HG03060 (cell line): ENCODE measurements around the gene RPL41.
"Not testable (repeated sequence)": the region's sequence is repeated elsewhere in the genome, so short reads cannot be mapped to it uniquely, and the experiment has no call there.

Experiments
- ATAC-seq: cut with Tn5 transposase; IDR thresholded peaks from one replicate; pipeline ENCODE4 v1.9.1; 2021; ENCODE audit warnings: low read depth, moderate number of reproducible peaks; ENCODE audit not compliant: unreplicated experiment

Gene RPL41

DNA sequence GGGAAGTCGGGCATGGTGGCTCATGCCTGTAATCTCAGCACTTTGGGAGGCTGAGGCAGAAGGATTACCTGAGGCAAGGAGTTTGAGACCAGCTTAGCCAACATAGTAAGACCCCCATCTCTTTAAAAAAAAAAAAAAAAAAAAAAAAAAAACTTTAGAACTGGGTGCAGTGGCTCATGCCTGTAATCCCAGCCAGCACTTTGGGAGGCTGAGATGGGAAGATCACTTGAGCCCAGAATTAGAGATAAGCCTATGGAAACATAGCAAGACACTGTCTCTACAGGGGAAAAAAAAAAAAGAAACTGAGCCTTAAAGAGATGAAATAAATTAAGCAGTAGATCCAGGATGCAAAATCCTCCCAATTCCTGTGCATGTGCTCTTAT is 13.8 kb upstream of the RPL41 start:
- no peak for ATAC-seq

DNA sequence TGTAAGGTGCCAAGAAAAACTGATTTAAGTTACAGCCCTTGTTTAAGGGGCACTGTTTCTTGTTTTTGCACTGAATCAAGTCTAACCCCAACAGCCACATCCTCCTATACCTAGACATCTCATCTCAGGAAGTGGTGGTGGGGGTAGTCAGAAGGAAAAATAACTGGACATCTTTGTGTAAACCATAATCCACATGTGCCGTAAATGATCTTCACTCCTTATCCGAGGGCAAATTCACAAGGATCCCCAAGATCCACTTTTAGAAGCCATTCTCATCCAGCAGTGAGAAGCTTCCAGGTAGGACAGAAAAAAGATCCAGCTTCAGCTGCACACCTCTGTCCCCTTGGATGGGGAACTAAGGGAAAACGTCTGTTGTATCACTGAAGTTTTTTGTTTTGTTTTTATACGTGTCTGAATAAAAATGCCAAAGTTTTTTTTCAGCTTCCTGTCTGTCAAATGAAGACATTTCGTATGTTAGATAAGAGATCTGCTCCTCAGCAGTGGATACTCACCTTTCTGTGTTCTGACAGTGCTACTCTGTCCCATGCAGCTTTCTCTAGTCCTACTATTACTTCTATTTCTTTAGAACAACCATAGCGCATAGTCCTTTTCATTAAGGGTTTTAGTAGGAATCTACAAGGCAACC is 13.2 kb upstream of the RPL41 start:
- no peak for ATAC-seq

DNA sequence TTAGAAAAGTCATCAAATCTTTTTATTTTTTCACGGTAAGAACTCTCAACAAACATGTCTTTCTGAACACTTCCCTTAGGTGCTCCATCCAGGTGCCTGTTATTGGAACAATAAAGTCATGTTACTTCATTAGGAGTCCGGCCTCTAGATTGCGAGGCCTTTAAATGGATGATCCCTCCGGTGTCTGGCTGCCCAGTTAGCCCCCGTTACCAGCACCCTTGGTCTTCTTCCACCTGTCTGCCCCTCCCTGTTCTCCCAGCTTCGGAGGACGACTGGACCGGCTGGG is 12.7 kb upstream of the RPL41 start:
- ATAC-seq: no peak

DNA sequence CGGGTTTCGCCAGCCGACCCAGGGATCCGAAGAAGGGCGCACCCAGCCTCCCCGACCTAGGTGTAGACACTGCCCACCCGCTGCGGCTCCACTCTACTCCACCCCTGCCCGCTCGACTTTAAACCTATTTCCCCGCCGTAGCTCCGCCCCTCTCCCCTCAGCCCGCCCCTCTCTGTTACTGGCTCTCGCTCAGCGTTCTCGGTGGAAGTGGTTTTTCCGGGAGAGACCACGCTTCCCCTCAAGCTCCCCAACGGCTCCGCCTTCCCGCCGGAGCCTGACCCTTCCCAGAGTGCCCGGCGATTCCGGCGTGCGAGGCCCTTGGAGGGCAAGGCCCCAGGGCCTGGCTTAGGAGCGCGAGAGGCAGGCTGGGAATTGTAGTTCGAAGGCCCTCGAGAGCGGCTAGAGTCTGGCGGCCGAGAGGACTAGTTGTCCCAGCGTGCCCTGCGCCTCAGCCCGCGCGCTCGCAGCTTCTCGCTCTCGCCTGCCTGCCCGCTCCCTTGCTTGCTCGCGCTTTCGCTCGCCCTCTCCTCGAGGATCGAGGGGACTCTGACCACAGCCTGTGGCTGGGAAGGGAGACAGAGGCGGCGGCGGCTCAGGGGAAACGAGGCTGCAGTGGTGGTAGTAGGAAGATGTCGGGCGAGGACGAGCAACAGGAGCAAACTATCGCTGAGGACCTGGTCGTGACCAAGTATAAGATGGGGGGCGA is 12.2 kb upstream of the RPL41 start, which contains the start of gene PA2G4:
TSS of gene PA2G4 (plus strand) at position 451 of the 706 bp plus-strand sequence. CDS start at position 630, 179 bp downstream.
- ATAC-seq: peak; percentile 88

DNA sequence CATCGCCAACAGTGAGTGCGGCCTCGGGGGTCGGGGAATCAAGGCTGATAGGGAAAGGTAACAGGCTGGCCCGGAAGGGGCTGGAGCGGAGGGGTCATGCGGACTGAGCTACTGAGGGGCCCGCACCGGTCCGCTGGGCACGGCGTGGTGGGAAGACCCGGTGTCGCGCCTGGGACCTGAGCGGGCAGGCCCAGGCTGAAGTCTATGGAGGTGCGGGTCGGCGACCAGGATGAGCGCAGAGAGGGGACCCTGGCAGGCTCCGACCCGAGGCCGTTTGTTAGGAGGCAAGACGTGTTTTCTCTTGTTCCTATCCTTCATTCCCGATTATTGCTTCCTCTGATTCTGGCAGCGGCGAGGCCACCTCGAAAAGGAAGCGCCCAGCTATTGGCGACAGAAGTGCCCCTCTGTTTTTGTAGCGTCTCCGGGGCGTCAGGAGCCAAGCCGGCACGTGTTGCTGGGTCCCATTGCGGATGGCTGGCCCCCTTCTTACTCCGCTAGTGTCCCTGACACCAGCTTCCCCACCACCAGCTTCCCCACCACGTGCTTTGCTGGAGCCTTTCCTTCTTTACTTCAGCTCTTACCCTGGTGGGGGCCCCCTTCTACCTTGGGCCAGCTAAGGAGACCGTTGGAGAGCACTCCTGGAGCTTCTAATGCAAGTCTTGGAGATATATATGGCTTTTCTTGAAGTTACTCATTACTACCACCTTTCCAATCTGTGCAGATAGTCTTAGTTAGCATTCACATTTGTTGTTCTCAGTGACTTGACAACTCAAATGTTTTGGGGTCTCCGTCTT is 11.4 kb upstream of the RPL41 start:
- no peak for ATAC-seq

GRCh38 chr12:56105609-56105902 is 10.9 kb upstream of the RPL41 start:
- ATAC-seq: no peak

- no peak for ATAC-seq
Observed at GRCh38 chr12:56107242-56107641, 9.2 kb upstream of the RPL41 start.

- no peak for ATAC-seq
Observed at GRCh38 chr12:56110571-56110970, 5.9 kb upstream of the RPL41 start.

GRCh38 chr12:56114084-56114483 is 2.3 kb upstream of the RPL41 start:
- ATAC-seq: no peak

GRCh38 chr12:56115329-56115728 is 1.1 kb upstream of the RPL41 start:
- ATAC-seq: no peak

DNA sequence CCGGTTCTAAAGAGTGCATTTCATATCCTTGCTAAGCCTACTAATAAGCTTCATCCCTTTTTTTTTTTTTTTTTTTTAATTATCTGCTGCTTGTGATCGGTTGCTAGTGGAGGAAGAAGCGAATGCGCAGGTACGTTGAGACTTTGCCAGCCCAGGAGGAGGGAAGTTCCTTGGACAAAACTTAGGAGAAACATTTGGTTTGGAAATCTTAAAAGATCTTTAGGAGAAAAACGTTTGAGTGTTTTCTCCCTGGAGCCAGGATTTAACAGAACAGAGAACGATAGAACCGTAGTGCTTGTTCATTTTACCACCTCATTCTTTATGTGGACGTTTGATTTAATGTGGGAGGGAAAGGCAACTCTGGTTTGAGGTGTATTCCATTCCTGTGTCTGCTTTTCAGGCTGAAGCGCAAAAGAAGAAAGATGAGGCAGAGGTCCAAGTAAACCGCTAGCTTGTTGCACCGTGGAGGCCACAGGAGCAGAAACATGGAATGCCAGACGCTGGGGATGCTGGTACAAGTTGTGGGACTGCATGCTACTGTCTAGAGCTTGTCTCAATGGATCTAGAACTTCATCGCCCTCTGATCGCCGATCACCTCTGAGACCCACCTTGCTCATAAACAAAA is 761 bp downstream of the RPL41 start:
- ATAC-seq: not testable (repeated sequence)

- ATAC-seq: peak; percentile 86
Observed at GRCh38 chr12:56117778-56118687, 1.6 kb downstream of the RPL41 start, which contains the start of gene ZC3H10. TSS of gene ZC3H10 (plus strand) at chr12:56118266. CDS start at chr12:56120563, 2,297 bp downstream.

GRCh38 chr12:56118688-56119357 is 2.4 kb downstream of the RPL41 start:
- ATAC-seq: no peak

DNA sequence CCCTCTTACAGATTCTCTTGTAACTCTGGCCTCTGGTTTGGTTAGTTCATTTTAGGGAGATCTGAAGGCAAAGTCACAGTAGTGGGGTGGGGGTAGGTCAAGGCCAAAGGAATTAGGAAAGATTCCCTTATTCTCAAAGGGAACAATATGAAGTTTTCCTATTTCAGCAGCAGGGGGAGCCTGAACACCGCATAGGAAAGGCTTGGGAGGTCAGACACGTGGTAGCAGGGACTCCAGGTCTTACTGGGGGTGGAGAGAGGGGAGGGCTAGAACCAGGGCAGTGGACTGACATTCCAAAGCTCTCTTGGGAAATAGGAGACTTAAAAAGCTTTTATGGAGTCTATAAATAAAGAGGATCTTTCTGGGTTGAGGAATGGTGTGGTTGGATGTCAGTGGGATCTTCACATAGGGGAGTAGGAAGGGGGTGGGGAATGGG is 2.9 kb downstream of the RPL41 start:
- ATAC-seq: no peak

DNA sequence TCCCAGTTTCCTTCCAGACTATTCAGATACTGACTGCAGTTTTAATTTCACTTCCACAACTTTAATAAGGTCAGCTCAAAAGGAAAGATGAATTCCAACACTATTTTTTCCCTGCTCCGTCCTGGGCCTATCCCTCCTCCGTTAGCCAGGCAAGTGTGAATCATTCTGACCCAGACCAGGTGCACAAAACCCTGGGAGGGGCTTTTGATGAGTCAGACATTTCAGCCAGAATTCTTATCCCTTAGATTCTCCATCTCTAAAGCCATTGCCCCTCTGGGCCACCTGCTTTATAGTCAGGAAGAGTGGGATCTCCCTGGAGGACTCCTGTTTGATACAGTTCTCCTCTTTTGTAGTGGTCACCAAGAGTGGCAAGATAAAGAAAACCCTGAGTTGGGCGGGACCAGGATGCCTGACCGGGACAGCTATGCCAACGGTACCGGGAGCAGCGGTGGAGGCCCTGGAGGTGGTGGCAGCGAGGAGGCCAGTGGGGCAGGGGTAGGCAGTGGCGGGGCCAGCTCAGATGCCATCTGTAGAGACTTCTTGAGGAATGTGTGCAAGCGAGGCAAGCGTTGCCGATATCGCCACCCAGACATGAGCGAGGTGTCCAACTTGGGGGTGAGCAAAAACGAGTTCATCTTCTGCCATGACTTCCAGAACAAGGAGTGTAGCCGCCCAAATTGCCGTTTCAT is 3.9 kb downstream of the RPL41 start:
- no peak for ATAC-seq

DNA sequence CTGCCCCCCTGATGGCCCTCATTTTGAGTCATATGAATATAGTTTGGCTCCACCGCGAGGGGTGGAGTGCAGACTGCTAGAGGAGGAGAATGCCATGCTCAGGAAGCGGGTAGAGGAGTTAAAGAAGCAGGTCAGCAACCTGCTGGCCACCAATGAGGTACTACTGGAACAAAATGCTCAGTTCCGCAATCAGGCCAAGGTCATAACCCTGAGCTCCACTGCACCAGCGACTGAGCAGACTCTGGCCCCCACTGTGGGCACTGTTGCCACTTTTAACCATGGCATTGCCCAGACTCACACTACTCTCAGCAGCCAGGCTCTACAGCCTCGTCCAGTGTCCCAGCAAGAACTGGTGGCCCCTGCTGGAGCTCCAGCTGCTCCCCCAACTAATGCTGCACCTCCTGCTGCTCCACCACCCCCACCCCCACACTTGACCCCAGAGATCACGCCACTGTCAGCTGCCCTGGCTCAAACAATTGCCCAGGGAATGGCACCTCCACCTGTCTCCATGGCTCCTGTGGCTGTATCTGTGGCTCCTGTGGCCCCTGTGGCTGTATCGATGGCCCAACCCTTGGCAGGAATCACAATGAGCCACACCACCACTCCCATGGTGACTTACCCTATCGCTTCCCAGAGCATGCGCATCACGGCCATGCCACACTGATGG is 4.9 kb downstream of the RPL41 start:
- ATAC-seq: no peak

DNA sequence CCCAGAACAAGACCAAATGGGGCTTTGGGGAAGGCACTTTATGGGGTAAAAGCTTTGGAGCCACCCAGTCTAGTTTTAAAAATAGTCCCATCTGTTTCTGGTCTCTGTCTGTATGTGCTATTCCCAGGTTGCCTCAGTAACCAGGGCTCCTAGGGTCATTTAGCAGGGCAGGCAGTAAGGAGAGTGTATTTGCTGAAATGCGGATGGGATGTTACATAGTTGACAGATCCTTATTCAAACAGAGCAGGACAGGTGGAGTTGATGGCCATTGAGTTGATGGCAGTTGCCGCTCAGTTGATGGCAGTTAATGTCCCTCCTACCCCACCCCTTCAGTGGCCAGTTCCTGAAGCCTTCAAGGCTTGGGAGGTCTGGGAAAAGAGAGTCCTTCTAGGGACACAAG is 6.2 kb downstream of the RPL41 start:
- ATAC-seq: no peak

DNA sequence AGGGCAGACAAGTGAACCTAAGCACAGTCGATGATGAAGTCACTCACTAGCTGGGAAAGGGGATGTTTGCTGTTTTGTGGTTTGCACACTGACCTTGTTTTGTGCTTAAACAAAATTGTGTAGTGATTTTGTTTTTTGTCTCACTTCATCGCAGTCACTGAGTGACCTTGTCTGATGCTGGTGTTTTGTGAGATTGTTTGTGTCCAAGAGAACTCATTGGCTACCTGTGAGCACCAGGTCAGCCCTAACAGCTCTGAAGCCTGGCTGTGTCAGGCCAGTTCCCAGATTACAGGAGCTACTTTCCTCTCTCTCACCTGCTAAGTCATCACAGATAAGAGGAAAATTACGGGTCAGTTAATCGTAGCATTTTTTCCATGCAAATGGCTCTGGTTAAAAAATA is 7.7 kb downstream of the RPL41 start:
- ATAC-seq: no peak
